Measurements from ENCODE around the gene VPREB3. TPM values are rescaled to one million over a fixed set of nuclear protein-coding genes. Genes with fewer than 3 reads are reported as not detected.

VPREB3 gene
- total and polyA plus RNA-seq, 8 donors: 1.1 to 8.7 (median 7.8) TPM; not detected in 5

DNA sequence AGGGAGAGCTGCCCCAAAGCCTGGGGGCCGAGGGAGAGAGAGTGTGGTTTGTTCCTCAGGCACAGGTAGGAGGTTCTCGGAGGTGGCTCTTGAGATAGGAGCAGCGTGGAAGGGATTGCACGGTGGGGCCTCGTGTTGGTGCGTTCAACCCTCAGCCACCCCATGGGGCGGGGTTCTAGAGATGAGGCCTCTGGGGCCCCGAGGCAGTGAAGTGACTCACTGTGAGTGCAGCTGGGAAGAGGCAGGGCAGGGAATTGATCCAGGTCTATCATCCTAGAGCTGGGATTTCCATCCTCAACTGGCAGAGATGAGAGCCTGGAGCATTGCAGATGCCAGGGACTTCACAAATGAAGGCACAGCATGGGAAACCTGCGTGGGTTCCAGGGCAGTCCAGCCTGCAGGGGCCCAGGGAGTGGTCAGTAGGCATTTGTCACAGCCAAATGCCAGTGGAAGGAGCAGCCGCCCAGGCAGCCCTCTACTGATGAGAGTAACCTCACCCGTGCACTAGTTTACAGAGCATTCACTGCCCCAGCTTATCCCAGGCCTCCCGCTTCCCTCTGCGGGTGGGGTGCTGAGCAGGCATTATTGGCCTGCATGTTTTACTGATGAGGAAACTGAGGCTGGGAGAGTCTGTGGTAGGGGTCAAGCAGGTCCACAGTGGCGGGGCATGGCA, 27.4 kb upstream of the VPREB3 start:
- TF ChIP-seq EP300 (IDR thresholded peaks at IDR 0.05) (no peak), POLR2A (IDR thresholded peaks at IDR 0.05) (no peak), POLR2AphosphoS5 (IDR thresholded peaks at IDR 0.05) (no peak)
- TF ChIP-seq, protein P1, sequence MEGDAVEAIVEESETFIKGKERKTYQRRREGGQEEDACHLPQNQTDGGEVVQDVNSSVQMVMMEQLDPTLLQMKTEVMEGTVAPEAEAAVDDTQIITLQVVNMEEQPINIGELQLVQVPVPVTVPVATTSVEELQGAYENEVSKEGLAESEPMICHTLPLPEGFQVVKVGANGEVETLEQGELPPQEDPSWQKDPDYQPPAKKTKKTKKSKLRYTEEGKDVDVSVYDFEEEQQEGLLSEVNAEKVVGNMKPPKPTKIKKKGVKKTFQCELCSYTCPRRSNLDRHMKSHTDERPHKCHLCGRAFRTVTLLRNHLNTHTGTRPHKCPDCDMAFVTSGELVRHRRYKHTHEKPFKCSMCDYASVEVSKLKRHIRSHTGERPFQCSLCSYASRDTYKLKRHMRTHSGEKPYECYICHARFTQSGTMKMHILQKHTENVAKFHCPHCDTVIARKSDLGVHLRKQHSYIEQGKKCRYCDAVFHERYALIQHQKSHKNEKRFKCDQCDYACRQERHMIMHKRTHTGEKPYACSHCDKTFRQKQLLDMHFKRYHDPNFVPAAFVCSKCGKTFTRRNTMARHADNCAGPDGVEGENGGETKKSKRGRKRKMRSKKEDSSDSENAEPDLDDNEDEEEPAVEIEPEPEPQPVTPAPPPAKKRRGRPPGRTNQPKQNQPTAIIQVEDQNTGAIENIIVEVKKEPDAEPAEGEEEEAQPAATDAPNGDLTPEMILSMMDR (IDR thresholded peaks at IDR 0.05): no peak
- intact Hi-C loops (cut with DNase I; ENCODE audit: low total_unique reads): no loop called here
- peak in 1 of 2 donors; percentile 26 for DNase-seq
- Histone ChIP-seq H3K4me3 (no peak overlapping the region), H3K27ac (no peak overlapping the region), H3K9me3 (no peaks in the 10 kb centered on the region), H3K4me1 (peaks cover 11 to 33% (median 24%) of the 10 kb centered on the region in 4 donors), H3K27me3 (no peaks in the 10 kb centered on the region), H3K36me3 (no peaks in the 10 kb centered on the region)
- WGBS, 5 donors: 75 to 85% (median 81%) methylated on average over 10 to 14 of the region's 14 CpGs

DNA sequence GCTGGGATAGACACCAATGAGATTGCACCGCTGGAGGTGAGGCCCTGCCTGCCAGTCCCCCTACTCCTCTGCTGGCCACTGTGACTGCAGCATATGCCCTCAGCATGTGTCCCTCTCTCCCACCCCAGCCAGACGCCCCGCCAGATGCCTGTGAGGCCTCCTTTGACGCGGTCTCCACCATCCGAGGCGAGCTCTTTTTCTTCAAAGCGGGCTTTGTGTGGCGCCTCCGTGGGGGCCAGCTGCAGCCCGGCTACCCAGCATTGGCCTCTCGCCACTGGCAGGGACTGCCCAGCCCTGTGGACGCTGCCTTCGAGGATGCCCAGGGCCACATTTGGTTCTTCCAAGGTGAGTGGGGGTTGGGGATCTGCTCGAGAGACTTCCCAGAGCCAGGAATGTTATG, 26.8 kb upstream of the VPREB3 start:
- Histone ChIP-seq H3K36me3 (no peaks in the 10 kb centered on the region), H3K27me3 (no peaks in the 10 kb centered on the region), H3K4me1 (peaks cover 5 to 28% (median 18%) of the 10 kb centered on the region in 4 donors), H3K9me3 (no peaks in the 10 kb centered on the region), H3K27ac (no peak overlapping the region), H3K4me3 (no peak overlapping the region)
- intact Hi-C loops (cut with DNase I; ENCODE audit: low total_unique reads): no loop called here
- DNase-seq: peak in 1 of 2 donors; percentile 58
- no peak for TF ChIP-seq POLR2A (IDR thresholded peaks at IDR 0.05)
- TF ChIP-seq EP300 (IDR thresholded peaks at IDR 0.05): no peak
- TF ChIP-seq POLR2AphosphoS5 (IDR thresholded peaks at IDR 0.05): no peak
- TF ChIP-seq, protein P1 (IDR thresholded peaks at IDR 0.05): no peak
- WGBS, 5 donors: 74 to 93% (median 90%) methylated on average over 4 to 15 of the region's 15 CpGs

DNA sequence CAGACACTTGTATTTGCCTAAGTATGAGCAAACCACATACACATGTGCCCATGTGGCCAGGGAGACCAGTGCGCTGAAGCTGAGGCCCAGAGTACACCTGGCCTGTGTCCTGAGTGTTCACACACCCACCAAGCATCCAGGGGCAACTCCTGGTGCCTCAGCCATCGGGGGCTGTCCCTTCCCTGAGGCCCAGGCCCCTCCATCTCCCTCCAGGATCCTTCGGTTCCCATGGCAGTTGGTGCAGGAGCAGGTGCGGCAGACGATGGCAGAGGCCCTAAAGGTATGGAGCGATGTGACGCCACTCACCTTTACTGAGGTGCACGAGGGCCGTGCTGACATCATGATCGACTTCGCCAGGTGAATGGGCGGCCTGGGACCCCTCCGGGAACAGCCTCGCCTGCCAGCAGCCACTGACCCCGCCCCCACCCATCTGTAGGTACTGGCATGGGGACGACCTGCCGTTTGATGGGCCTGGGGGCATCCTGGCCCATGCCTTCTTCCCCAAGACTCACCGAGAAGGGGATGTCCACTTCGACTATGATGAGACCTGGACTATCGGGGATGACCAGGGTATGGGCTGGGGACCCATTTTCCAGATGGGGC, 26.0 kb upstream of the VPREB3 start:
- no peaks in the 10 kb centered on the region for H3K36me3 ChIP-seq
- 87 to 95% (median 89%) methylated on average over 18 to 20 of the region's 20 CpGs for WGBS, 5 donors
- TF ChIP-seq POLR2A (IDR thresholded peaks at IDR 0.05) (no peak), POLR2AphosphoS5 (IDR thresholded peaks at IDR 0.05) (no peak), EP300 (IDR thresholded peaks at IDR 0.05) (no peak)
- TF ChIP-seq, protein P1 (IDR thresholded peaks at IDR 0.05): no peak
- H3K27me3 ChIP-seq: no peaks in the 10 kb centered on the region
- intact Hi-C loops (cut with DNase I; ENCODE audit: low total_unique reads): no loop called here
- peak in 1 of 2 donors; percentile 3 for DNase-seq
- H3K4me1 ChIP-seq: peaks cover 4 to 28% (median 17%) of the 10 kb centered on the region in 4 donors
- no peak overlapping the region for H3K4me3 ChIP-seq
- no peaks in the 10 kb centered on the region for H3K9me3 ChIP-seq
- H3K27ac ChIP-seq: no peak overlapping the region

DNA sequence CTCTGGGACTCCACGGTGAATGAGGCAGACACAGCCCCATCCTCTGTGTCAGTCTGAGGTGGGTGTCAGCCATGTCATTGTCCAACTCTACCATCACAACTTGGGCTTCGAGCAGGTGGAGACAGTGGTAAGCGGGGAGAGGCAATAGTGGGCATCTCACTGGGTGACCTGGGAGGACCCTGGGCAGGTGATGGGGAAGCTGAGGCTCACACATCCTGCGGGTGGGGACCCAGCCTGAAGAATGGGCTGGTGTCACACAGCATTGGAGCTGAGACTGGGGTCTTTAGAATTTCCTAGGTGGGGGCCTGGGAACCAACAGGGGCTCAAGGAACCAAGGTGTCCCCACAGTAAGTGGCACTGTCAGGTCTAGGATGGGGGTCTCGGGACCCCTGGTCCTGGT, 25.5 kb upstream of the VPREB3 start:
- 67 to 92% (median 86%) methylated on average over 1 to 5 of the region's 5 CpGs for WGBS, 5 donors
- DNase-seq: peak in 1 of 2 donors; percentile 0
- no peak overlapping the region for H3K4me3 ChIP-seq
- H3K27me3 ChIP-seq: no peaks in the 10 kb centered on the region
- no peaks in the 10 kb centered on the region for H3K36me3 ChIP-seq
- H3K4me1 ChIP-seq: peaks cover 4 to 33% (median 22%) of the 10 kb centered on the region in 4 donors
- no peak overlapping the region for H3K27ac ChIP-seq
- intact Hi-C loops (cut with DNase I; ENCODE audit: low total_unique reads): no loop called here
- H3K9me3 ChIP-seq: no peaks in the 10 kb centered on the region
- TF ChIP-seq EP300 (IDR thresholded peaks at IDR 0.05) (no peak), POLR2A (IDR thresholded peaks at IDR 0.05) (no peak), POLR2AphosphoS5 (IDR thresholded peaks at IDR 0.05) (no peak)
- TF ChIP-seq, protein P1 (IDR thresholded peaks at IDR 0.05): no peak

All from stomach (tissue), 9 donors.